Spleen (tissue), 7 donors: ENCODE results near the gene CAMTA1.

Source experiments
- POLR2A ChIP-seq, 3 donors: fragments of 450-650 bp; IDR thresholded peaks; one replicate each; pipeline ENCODE4 v1.5.1; 2017; ENCODE audit warnings: antibody characterized with exemption in 3 of 3, mild to moderate bottlenecking in 1 of 3
- POLR2AphosphoS5 ChIP-seq, 3 donors: sonication (generic); formaldehyde crosslinking; IDR thresholded peaks; one replicate each; pipeline ENCODE4 v1.5.1; 2017; ENCODE audit warnings: antibody characterized with exemption in 3 of 3
- TF ChIP-seq, protein P1 (sequence below), 11 experiments: fragments of 200-600 bp in 7 of 11; fragments of 450-650 bp in 4 of 11; sonication (generic) in 4 of 11; IDR thresholded peaks in 8 of 11; conservative IDR thresholded peaks in 3 of 11; 1 replicate in 7 of 11; 2 replicates in 4 of 11; pipeline versions ENCODE4 v1.4.0 to v1.8.0; 2016 to 2021; ENCODE audit warnings: antibody characterized with exemption in 11 of 11, inconsistent platforms in 4 of 11, mild to moderate bottlenecking in 1 of 11
- donor health status: DM: no; HTN: no; CAD: no; lungs with moderate emphysema.
- donor health status: DM: no; HTN: no; CAD: no.
- donor health status: DM: no; HTN: no; CAD: no.

DNA sequence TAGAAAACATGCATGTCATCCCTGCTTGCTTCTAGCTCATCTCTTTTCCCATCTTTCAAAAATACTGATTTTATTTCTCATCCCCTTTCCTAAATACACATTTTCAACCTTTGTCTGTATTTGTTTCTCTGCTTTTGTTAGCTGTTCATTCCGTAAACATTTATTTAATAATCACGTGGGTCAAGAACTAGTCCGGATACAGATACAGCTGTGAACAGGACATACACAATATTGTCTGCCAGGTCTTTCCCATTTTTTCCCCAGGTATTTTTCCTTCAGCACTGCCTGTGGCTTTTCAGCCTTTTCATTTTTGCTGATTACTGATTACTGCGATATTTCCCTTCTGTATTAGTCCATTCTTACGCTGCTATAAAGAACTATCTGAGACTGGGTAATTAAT is 1004.6 kb downstream of the CAMTA1 start:
- TF ChIP-seq, protein P1, sequence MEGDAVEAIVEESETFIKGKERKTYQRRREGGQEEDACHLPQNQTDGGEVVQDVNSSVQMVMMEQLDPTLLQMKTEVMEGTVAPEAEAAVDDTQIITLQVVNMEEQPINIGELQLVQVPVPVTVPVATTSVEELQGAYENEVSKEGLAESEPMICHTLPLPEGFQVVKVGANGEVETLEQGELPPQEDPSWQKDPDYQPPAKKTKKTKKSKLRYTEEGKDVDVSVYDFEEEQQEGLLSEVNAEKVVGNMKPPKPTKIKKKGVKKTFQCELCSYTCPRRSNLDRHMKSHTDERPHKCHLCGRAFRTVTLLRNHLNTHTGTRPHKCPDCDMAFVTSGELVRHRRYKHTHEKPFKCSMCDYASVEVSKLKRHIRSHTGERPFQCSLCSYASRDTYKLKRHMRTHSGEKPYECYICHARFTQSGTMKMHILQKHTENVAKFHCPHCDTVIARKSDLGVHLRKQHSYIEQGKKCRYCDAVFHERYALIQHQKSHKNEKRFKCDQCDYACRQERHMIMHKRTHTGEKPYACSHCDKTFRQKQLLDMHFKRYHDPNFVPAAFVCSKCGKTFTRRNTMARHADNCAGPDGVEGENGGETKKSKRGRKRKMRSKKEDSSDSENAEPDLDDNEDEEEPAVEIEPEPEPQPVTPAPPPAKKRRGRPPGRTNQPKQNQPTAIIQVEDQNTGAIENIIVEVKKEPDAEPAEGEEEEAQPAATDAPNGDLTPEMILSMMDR (IDR thresholded peaks at IDR 0.05 in 8 of 11, conservative IDR thresholded peaks at IDR 0.05 in 3 of 11) = no peak
- TF ChIP-seq POLR2A (IDR thresholded peaks at IDR 0.05) (no peak), POLR2AphosphoS5 (IDR thresholded peaks at IDR 0.05) (no peak)
